ENCODE measurements around the gene KCNH2.

DNA sequence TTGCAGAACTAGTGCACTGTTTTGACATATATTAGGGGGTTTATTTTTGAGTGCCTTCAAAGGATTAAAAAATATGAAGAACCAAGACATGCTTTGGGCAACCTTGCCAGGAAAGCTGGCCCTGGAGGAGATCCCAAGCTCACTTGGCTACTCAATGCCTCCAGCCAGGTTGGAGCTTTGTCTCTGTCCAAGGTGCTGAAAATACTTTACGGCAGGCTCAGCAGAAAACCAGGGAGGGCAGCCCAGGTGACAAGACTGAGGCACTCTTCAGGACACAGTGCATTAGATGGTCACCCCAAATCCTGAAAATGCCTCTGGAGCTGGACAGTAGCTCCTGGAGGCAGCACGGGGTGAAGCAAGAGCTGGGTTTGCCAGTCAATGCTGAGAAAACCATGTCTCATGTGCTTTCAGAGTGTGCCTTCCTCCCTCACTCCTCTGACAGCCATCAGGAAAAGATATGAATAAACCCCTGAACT lies 5.8 kb upstream of the KCNH2 start:
- TF ChIP-seq CTCF (IDR thresholded peaks at IDR 0.05) (no peak), POLR2A (IDR thresholded peaks at IDR 0.05) (no peak), POLR2AphosphoS5 (IDR thresholded peaks at IDR 0.05) (no peak)
